HG03342 (cell line): ENCODE data around the gene HCRTR2.
"Not testable (repeated sequence)": the region's sequence is repeated elsewhere in the genome, so short reads cannot be mapped to it uniquely, and the experiment has no call there.

Experiments used
- ATAC-seq: cut with Tn5 transposase; IDR thresholded peaks from one replicate; pipeline ENCODE4 v1.9.1; 2021; ENCODE audit warnings: mild to moderate bottlenecking, moderate library complexity; ENCODE audit not compliant: unreplicated experiment

The HCRTR2 gene

DNA sequence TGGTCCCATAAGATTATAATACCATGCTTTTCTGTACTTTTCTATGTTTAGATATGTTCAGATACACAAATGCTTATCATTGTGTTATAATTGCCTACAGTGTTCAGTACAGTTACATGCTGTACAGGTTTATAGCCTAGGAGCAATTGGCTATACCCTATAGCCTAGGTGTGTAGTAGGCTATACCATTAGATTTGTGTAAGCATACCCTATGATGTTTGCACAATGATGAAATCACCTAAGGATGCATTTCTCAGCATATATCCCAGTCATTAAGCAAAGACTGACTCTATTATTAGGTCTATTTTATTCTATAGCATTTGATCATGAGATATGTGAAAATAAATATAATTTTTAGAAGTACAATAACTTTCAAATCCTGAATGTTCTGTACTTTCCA, 36.6 kb downstream of the HCRTR2 start:
- ATAC-seq: no peak

DNA sequence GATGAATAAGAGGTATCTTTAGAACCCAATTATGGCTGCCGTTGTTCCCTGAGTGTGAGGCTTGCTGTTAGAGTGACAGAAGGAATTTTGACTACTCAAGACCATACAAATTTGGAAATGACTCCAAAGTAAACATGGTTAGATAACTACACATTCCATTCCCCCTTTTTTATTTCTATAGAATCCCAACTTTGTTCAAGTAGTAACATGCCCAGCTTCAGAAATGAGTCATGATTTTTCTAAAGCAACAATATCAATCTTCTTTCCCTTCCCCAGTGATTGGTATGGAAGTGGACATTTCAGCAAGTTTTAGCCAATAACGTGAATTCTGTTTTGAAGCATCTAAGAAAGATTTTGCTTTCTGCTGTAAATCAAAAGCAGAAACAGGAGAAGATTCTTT, 37.8 kb downstream of the HCRTR2 start:
- ATAC-seq: no peak

DNA sequence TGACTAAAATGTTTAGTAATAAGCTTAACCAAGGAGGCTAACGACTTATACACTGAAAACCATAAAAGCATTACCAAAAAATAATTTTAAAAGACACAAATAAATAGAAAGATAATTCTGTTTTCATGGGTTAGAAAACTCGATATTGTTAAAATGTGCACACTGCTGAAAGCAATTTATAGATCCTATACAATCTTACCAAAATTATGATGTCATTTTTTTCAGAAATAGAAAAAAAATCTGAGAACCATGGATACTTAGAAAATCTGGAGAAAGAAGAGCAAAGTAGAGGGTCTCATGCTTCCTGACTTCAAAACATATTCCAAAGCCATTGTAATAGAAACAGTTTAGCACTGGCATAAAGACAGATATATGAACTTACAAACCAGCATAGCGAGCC, 46.6 kb downstream of the HCRTR2 start:
- no peak for ATAC-seq

- ATAC-seq: no peak
Measured at GRCh38 chr6:55227862-55228261, 53.5 kb downstream of the HCRTR2 start.

DNA sequence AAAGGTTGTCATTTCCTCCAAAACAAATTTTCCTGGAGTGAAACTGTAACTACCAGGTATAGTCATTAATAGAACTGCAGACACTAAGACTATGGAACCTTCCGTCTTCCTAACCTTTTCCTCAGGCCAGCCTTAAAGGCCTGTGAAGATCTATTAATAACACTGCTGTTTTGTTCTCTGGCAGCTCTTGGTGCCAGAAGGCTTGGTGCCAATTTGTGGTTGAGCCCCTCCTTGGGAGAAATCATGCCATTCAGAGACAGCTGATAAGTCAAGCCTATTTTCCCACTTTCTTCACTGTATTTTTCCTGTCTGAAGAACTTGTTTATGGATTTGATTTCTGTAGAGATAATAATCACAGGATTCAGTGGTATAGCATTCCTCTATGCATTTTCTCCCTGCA, 64.8 kb downstream of the HCRTR2 start:
- ATAC-seq: no peak

DNA sequence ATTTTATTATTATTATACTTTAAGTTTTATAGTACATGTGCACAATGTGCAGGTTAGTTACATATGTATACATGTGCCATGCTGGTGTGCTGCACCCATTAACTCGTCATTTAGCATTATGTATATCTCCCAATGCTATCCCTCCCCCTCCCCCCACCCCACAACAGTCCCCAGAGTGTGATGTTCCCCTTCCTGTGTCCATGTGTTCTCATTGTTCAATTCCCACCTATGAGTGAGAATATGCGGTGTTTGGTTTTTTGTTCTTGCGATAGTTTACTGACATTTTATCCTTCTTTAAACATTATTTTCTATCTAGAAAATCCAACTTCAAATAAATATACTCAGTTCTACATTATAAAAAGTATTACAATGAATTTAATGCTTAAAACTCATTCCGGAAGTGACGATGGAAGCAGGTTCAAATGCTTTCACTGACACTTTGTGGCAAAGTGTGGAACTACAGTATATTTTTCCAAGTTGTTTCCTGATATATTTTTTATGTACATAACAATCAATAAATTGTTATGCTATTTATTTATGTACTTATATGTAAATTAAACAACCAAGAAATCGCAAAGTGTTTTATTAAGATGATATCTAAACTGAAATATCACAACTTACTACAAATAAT, 66.8 kb downstream of the HCRTR2 start:
- not testable (repeated sequence) for ATAC-seq

DNA sequence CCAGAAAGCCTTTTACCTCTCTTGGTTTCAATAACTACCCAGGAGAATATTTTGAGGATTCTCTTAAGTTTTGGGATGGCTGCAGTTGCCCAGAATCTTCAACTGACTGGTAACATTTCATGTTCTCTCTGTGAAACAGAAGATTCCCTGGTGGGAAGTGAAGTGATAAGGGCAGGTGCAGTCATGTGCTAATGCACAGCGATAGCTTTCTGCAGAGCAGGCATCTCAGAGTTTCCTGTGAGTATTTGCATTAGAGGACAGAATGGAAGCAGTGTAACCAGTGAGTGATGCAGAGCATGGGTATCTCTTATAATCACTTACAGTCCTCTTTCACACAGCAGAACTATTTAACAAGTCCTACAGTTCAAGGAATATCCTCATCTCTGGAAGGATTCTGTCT, 76.1 kb downstream of the HCRTR2 start:
- ATAC-seq: no peak

DNA sequence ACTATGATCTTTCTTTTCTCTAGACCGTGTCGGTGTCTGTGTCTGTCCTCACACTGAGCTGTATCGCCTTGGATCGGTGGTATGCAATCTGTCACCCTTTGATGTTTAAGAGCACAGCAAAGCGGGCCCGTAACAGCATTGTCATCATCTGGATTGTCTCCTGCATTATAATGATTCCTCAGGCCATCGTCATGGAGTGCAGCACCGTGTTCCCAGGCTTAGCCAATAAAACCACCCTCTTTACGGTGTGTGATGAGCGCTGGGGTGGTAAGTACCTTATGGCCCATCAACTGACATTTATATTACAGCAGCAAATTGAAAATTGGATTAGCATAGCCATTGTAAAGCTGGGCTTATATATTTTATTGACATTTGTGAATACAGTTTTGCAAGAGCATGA, 80.8 kb downstream of the HCRTR2 start:
- no peak for ATAC-seq

DNA sequence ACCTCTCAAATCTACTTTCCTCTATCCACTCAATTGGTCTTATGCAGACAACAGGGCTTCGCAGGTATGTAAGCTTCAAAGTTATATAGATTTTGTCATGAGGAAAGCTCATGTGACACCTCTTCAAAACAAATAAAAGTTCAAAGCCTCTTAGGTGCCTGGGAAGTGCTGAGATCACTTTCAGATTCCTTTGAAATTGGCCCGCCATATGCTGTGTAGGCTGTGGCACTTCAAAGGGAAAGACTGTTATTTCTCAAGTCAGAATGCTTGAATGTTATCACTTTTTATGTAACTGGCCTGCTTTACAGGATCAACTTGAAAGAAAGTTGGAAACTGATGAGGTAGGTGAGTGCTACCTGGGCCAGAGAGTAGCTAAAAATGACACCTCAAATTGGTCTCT, 85.9 kb downstream of the HCRTR2 start:
- no peak for ATAC-seq

DNA sequence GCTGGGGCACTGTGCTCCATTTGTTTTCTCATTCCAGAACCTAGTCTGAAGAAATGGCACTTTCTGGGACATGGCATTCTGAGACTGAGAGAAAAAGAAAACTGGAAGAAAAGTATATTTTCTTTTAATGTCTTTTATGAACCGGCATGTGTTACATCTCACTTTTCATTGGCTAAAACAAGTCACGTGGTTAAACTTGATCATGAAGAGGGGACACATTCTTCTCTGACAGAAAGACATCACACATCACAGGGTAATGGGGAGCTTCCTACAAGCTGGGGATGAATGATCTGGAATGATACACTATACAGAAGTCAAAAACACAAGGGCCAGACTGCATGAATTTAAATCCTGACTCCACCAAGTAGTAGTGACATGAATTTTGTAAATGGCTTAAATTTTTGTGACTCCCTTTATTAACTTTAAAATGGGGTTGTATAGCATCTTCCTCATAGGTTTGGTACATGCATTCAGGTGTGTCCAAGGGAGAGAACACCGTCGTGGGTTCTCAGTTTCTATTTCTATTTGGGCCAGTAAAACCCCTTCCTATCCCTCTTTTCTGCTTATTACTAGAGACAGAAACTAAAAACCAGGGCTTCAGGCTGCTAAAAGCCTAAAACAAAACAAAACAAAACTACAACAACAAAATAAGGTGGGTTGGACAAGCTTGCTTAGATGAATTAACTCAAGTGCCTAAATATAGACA, 91.2 kb downstream of the HCRTR2 start:
- ATAC-seq: no peak

DNA sequence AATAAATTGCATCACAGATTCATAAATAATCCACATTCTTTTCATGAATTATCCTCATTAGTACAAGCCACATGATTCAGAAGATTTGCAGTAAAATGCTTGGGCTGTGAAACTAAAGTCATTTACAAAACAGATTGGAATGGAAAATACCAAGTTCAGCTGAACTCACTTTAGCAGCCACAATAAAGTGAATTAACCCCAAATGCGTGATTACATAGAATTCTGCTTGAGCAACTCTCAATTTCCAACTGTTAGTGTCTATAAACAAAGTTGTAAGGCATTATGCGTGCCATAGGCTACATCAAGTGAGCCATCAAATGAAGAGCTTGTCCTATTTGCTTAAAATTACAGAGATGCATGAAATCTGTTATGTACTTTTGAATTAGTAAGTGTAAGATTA, 92.6 kb downstream of the HCRTR2 start:
- ATAC-seq: no peak

DNA sequence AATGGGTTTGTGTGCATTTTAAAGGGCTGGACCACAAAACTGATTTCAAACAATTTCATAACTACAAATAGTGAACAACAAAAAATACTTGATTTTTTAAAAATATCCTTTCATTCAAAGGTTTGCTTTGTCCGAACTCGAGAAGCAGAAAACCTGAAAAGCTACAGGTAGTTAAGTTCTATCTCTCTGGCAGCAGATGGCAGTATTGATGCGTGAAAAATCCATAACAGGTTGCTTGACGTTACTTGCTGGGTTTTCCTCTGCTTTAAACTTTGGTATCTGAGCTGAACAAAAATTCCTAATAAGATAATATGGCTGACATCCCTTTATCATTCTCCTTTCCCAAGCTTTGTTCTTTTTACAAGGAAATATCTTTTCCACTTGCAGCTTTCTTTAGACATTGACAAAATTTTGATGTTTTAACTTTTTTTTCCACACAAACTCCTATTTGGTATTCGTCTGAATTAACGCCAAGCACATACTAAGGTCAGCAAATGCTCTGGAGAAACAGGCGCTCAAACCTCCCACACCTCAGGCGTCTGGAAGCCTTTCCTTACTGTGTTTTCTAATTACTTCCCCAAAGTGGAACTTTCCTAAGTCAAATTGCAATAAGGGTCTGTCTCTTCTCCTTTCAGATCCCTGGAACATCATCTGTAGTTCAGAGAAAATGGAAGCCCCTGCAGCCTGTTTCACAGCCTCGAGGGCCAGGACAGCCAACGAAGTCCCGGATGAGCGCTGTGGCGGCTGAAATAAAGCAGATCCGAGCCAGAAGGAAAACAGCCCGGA, 102.6 kb downstream of the HCRTR2 start:
- ATAC-seq: peak; percentile 66

GRCh38 chr6:55277646-55278045, 103.3 kb downstream of the HCRTR2 start:
- ATAC-seq: no peak

DNA sequence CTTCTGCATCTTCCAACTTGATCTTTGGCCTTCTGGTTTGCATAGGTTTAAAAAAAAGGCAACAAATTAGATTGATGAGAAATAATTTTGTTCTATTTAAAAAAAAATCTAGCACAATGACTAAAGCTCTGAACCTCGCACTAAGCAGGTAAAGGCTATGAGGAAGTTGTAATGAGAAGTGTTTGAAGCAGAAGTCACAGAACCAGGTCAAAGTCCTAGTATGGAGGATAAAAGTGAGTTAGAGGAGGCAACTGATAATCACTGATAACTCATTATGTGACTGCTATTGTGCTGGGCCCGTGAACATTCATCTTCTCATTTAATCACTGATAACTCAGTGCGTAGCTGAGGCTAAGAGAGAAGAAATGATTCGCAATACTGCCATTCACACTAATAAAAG, 106.9 kb downstream of the HCRTR2 start:
- no peak for ATAC-seq

DNA sequence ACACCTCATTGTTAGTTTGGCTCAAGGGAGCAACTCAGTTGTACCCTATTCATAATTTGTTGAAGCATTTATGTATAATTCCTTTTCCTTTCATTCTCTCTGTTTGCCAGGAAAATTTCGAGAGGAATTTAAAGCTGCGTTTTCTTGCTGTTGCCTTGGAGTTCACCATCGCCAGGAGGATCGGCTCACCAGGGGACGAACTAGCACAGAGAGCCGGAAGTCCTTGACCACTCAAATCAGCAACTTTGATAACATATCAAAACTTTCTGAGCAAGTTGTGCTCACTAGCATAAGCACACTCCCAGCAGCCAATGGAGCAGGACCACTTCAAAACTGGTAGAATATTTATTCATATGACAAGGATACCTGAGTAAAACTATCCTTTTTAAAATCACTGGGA, 107.8 kb downstream of the HCRTR2 start:
- no peak for ATAC-seq

DNA sequence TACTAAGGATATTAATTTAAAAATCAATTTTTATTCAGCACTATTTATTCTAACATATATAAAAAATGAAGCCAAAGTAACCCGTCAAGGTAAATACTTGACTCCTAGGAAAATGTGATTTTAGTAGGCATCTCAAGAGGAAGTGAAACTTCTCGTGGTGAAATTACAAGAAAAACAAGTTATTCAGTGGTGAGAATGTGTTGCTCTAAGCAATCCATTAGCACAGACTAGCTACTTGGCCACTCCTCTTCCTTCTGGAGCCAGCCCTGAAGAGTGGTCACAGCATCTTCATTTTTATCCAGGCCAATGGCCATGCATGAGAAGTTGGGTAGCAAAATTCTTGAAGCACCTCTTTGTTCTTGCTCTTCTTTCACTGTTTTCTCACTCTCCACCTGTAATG, 112.5 kb downstream of the HCRTR2 start:
- peak; percentile 77 for ATAC-seq

DNA sequence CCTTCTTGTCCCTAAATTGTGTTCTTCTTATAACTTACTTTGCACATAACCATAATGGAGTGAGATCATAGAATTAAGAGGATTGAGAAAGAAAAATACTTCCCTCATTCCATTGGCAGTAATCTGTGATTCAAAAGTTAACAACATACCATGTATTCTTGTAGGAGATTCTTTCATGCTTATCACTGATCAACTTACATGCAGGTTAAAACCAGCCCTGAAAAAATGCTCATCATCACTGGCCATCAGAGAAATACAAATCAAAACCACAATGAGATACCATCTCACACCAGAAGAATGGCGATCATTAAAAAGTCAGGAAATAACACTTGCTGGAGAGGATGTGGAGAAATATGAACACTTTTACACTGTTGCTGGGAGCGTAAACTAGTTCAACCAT, 116.4 kb downstream of the HCRTR2 start:
- ATAC-seq: no peak

DNA sequence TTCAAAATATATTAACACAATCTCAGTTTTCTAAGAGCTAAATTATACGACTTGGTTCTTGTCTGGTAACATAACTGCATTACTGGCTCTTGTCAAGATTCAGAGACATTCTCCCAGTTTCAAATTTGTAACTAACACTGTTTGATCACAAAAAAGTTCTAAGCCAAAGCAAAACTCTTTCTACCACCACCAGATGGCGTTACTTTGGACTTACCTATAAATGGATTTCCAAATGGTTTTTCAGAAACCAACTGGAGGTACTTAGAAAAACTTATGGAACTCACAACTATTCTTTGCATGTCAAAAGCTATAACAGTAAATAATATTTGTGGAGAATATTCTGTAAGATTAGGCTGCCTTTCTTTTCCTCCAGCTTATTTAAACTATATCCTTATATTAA, 118.8 kb downstream of the HCRTR2 start:
- ATAC-seq: no peak

DNA sequence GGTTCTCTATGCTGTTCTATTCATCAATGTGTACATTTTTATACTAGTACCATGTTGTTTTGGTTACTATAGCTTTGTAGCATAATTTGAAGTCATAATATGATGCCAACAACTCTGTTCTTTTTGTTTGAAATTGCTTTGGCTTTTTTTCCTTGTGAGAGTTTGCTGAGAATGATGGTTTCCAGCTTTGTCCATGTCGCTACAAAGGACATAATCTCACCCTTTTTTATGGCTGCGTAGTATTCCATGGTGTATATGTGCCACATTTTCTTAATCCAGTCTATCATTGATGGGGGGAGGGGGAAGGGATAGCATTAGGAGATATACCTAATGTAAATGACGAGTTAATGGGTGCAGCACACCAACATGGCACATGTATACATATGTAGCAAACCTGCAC, 122.9 kb downstream of the HCRTR2 start:
- ATAC-seq: not testable (repeated sequence)

- ATAC-seq: no peak
Measured at GRCh38 chr6:55299286-55299985, 125.1 kb downstream of the HCRTR2 start.

DNA sequence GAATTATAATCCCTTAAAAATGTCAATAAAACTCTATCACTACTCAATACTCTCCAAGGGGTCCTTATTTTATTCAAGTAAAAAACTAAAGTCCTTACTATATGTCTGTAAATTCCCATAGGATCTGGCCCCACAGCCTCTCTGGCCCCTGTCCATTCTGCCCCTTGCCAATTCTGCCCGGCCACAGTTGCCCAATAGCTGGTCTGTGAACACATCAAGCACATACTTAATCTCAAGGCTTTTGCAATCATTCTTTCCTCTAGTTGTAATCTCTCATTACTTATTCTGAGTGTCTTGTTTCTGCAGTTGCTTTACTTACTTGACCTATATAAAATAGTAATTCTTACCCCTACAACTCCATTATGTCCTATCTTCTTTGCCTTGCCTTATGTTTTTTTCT, 130.4 kb downstream of the HCRTR2 start:
- ATAC-seq: no peak
